HG03460 (cell line): ENCODE results near the gene BRD1.

Source experiments
- ATAC-seq: cut with Tn5 transposase; IDR thresholded peaks from one replicate; pipeline ENCODE4 v1.9.1; 2021; ENCODE audit not compliant: unreplicated experiment

Gene BRD1

GRCh38 chr22:49734882-49735281 lies 92.8 kb downstream of the BRD1 start:
- ATAC-seq: no peak

- no peak for ATAC-seq
These were observed 93.3 kb downstream of the BRD1 start for GRCh38 chr22:49734390-49734789.

GRCh38 chr22:49733631-49734030 lies 94.0 kb downstream of the BRD1 start:
- no peak for ATAC-seq

GRCh38 chr22:49730656-49731055 lies 97.0 kb downstream of the BRD1 start:
- no peak for ATAC-seq

- no peak for ATAC-seq
These were observed 99.0 kb downstream of the BRD1 start for GRCh38 chr22:49728570-49729271.

GRCh38 chr22:49727881-49728569 lies 99.6 kb downstream of the BRD1 start:
- no peak for ATAC-seq

GRCh38 chr22:49727191-49727880 lies 100.3 kb downstream of the BRD1 start:
- no peak for ATAC-seq

- ATAC-seq: no peak
These were observed 101.0 kb downstream of the BRD1 start for GRCh38 chr22:49726701-49727101.

GRCh38 chr22:49726022-49726681 lies 101.5 kb downstream of the BRD1 start:
- ATAC-seq: no peak

GRCh38 chr22:49725516-49725915 lies 102.2 kb downstream of the BRD1 start:
- ATAC-seq: no peak

GRCh38 chr22:49724893-49725489 lies 102.7 kb downstream of the BRD1 start:
- ATAC-seq: no peak

- no peak for ATAC-seq
These were observed 103.4 kb downstream of the BRD1 start for GRCh38 chr22:49724030-49724892.

- ATAC-seq: no peak
These were observed 104.1 kb downstream of the BRD1 start for GRCh38 chr22:49723478-49724029.
